Activated T-cell treated with anti-CD3 and anti-CD28 coated beads, Interleukin-2, amount 50 U/mL, for 72 hours (primary cell): Measurements from ENCODE around the gene TMEM120A. TPM values are rescaled to one million over a fixed set of nuclear protein-coding genes. Genes with fewer than 3 reads are reported as not detected.

Experiments used
- ATAC-seq, 2 donors: fragments of 150-1000 bp; cut with Tn5 transposase; replicated peaks in 1 of 2; 2 replicates each; pipeline ENCODE4 v1.10.0; 2021; ENCODE audit warnings: moderate library complexity in 2 of 2, mild to moderate bottlenecking in 1 of 2
- DNase-seq, 2 donors: peaks; one replicate each; pipeline ENCODE4 v3.0.0; 2021 to 2022; ENCODE audit warnings: mixed read lengths in 1 of 2
- H3K27ac Mint-ChIP-seq: one replicate; pipeline ENCODE4 v1.8.0; 2022; ENCODE audit warnings: mild to moderate bottlenecking, moderate library complexity, mixed read lengths
- H3K27me3 Mint-ChIP-seq: one replicate; pipeline ENCODE4 v1.8.0; 2022; ENCODE audit warnings: low read depth, mixed read lengths
- H3K36me3 Mint-ChIP-seq, 2 donors: one replicate each; pipeline ENCODE4 v1.8.0; 2022; ENCODE audit warnings: mixed read lengths in 2 of 2, mild to moderate bottlenecking in 1 of 2; ENCODE audit not compliant: insufficient read depth in 2 of 2
- H3K4me1 Mint-ChIP-seq: one replicate; pipeline ENCODE4 v1.8.0; 2022; ENCODE audit warnings: low read depth, mixed read lengths
- H3K4me3 Mint-ChIP-seq, 2 donors: one replicate each; pipeline ENCODE4 v1.8.0; 2022; ENCODE audit warnings: mild to moderate bottlenecking in 2 of 2, mixed read lengths in 2 of 2, moderate library complexity in 2 of 2
- H3K9me3 Mint-ChIP-seq, 2 donors: one replicate each; pipeline ENCODE4 v1.8.0; 2022; ENCODE audit warnings: mixed read lengths in 2 of 2
- total RNA-seq, 2 donors: library from RNA; stranded (reverse); gene quantifications; one replicate each; pipeline ENCODE4 v1.2.3, GENCODE V29; 2022

Gene TMEM120A
- total RNA-seq, 2 donors from 2014 or later = 23.5 to 25.4 TPM

DNA sequence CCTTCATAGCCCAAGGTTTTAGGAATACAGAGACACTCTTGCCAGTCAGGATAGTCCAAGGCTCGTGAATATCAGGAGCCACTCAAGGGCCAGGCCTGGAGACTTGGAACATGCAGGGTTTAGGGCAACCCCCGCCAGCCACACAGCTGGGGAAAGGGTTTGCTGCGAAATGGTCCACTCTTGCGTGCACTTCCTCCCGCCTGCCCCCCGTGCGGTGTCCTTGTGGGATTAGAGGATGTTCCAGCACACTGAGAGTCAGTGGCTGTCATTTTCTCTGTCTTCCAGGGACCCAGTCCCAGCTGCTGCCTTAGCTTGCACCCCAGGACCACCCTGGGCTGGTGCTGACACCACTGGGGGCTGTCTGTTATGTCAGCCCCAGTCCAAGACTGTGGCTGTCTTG, 41.0 kb downstream of the TMEM120A start:
- ATAC-seq (no peak), DNase-seq (no peak)
- Mint-ChIP-seq H3K27ac (no peak overlapping the region), H3K4me1 (no peaks in the 10 kb centered on the region), H3K4me3 (no peak overlapping the region), H3K36me3 (peaks cover 0 to 1% of the 10 kb centered on the region in 2 donors), H3K27me3 (no peaks in the 10 kb centered on the region), H3K9me3 (no peaks in the 10 kb centered on the region)

DNA sequence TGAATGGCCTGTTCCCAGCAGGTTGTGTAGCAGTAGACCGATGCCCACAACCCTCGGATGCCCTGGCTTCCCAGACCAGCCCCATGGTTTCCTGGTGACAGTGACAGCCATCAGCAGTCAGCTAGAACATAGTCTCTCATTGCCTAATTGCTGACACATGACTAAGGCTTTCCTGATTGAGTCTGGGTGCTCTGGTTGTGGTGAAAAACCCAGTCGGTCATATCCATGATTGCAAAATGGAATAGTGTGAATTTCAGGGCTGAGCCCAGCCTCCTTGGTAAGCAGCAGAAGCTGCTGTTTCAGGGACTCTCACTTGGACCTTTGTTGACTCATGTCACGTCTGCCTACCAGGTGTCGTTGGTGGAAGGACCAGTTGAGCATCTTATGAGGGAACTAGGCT, 42.9 kb downstream of the TMEM120A start:
- no peak overlapping the region for H3K4me3 Mint-ChIP-seq
- H3K27me3 Mint-ChIP-seq = no peaks in the 10 kb centered on the region
- H3K4me1 Mint-ChIP-seq = no peaks in the 10 kb centered on the region
- peaks cover 0 to 1% of the 10 kb centered on the region in 2 donors for H3K36me3 Mint-ChIP-seq
- ATAC-seq = no peak
- no peak for DNase-seq
- no peak overlapping the region for H3K27ac Mint-ChIP-seq
- H3K9me3 Mint-ChIP-seq = no peaks in the 10 kb centered on the region

GRCh38 chr7:75950111-75950681, 44.2 kb downstream of the TMEM120A start:
- H3K4me1 Mint-ChIP-seq = peaks cover 9% of the 10 kb centered on the region
- no peak overlapping the region for H3K27ac Mint-ChIP-seq
- H3K36me3 Mint-ChIP-seq = no peaks in the 10 kb centered on the region
- H3K9me3 Mint-ChIP-seq = no peaks in the 10 kb centered on the region
- H3K4me3 Mint-ChIP-seq = no peak overlapping the region
- H3K27me3 Mint-ChIP-seq = no peaks in the 10 kb centered on the region
- DNase-seq (no peak), ATAC-seq (no peak)

DNA sequence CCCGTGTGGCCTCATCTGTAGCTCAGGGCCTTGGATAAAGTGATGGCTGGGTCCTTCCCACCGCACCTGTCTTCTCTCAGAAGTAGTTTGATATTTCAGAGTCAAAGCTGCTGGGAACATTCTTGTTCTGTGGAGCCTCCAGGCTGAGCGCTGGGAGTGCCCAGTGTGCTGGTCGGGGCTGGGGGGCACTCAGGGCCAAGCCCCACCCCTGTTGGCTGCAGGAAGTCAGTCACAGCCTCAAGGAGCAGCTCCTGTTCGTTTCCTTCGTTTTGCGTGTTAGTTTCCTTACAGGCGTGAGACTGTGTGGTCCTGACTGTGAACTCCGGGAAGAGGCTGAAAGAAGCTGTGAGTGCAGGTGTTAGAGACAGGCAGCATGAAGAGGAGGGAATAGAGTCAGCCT, 46.2 kb downstream of the TMEM120A start:
- Mint-ChIP-seq H3K27ac (no peak overlapping the region), H3K36me3 (peaks cover 0 to 3% of the 10 kb centered on the region in 2 donors), H3K9me3 (peaks cover 0 to 3% of the 10 kb centered on the region in 2 donors), H3K4me1 (peaks cover 17% of the 10 kb centered on the region), H3K27me3 (no peaks in the 10 kb centered on the region), H3K4me3 (no peak overlapping the region)
- ATAC-seq = no peak
- no peak for DNase-seq

DNA sequence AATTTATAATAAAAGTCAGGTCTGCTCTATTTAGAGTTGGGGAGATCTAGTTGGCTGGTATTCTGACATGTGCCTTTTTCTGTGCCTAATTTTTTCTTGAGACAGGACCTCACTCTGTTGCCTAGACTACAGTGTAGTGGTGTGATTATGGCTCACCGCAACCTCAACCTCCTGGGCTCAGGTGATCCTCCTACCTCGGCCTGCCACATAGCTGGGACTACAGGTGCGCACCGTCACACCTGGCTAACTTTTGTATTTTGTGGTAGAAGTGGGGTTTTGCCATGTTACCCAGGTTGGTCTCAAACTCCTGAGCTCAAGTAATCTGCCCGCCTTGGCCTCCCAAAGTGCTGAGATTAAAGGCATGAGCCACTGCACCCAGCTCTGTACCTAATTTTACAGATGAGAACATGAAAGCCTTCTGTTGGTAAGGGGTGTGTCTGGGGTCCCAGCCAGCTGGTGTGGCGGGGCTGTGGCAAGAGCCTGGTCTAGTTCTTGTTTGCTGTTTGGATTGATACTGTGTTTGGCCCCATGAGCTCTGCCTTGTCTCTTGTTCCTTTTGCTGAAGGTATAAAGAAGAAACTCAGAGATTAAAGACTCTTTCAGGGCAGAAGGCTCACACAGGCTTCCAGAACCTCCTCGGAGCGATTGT, 48.1 kb downstream of the TMEM120A start:
- peaks cover 0 to 3% of the 10 kb centered on the region in 2 donors for H3K36me3 Mint-ChIP-seq
- no peaks in the 10 kb centered on the region for H3K27me3 Mint-ChIP-seq
- no peak for DNase-seq
- no peak overlapping the region for H3K4me3 Mint-ChIP-seq
- peaks cover 17% of the 10 kb centered on the region for H3K4me1 Mint-ChIP-seq
- no peak for ATAC-seq
- H3K27ac Mint-ChIP-seq = peak overlapping the region; percentile 2
- peaks cover 0 to 3% of the 10 kb centered on the region in 2 donors for H3K9me3 Mint-ChIP-seq

DNA sequence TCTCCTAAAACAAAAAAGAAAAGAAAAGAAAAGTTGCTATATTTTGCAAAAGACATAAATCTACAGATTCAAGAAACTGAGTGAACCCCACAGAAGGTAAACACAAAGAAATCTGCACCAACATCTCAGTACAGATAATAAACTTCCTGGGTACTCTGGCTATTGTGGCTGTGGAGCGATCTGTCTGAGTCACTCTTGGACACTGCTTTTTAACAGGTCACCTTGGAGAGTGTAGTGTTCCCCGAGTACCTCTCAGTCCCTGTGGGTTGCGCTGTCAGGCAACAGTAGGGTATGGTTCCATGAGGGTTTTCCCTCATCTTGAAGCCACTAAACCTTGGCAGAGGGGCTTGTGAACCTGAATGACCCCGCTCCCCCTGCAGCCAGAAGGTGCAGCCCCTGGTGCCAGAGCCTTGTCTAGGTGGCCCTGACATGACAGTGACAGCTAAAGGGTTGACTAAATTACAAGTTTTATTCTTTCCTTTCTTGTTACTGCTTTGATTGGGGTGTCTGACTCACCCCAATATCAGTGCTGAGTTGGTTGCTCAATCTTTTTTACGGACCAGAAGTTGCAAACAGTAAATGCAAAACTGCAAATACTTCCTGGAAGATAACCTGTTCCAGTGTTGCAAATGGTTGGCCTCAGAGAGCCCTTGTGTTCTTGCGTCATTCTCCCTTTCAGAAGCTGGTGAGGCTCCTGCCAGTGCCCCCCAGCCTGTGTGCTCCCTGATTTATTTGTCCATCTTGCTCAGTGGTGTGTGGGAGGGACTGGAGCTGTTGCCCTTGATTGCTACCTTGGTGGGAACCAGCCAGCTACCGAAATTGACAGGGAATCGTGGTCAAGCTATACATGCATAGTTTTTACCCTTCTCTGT, 48.9 kb downstream of the TMEM120A start:
- no peak overlapping the region for H3K4me3 Mint-ChIP-seq
- ATAC-seq = peak; percentile 51 to 75
- peak overlapping the region; percentile 2 for H3K27ac Mint-ChIP-seq
- H3K9me3 Mint-ChIP-seq = peaks cover 0 to 3% of the 10 kb centered on the region in 2 donors
- no peaks in the 10 kb centered on the region for H3K27me3 Mint-ChIP-seq
- no peak for DNase-seq
- H3K4me1 Mint-ChIP-seq = peaks cover 17% of the 10 kb centered on the region
- H3K36me3 Mint-ChIP-seq = peaks cover 0 to 3% of the 10 kb centered on the region in 2 donors

- no peak for DNase-seq
Observed at GRCh38 chr7:75944507-75944906, 49.9 kb downstream of the TMEM120A start.

GRCh38 chr7:75943864-75944263, 50.5 kb downstream of the TMEM120A start:
- no peaks in the 10 kb centered on the region for H3K27me3 Mint-ChIP-seq
- ATAC-seq = no peak
- H3K4me1 Mint-ChIP-seq = peaks cover 17% of the 10 kb centered on the region
- no peak for DNase-seq
- peaks cover 0 to 3% of the 10 kb centered on the region in 2 donors for H3K36me3 Mint-ChIP-seq
- no peak overlapping the region for H3K27ac Mint-ChIP-seq
- H3K4me3 Mint-ChIP-seq = no peak overlapping the region
- peaks cover 0 to 3% of the 10 kb centered on the region in 2 donors for H3K9me3 Mint-ChIP-seq

More at GRCh38 chr7:75944507-75944906, 49.9 kb downstream of the TMEM120A start:
- no peaks in the 10 kb centered on the region for H3K27me3 Mint-ChIP-seq
- peak overlapping the region in 1 of 2 donors; percentile 51 for H3K4me3 Mint-ChIP-seq
- H3K36me3 Mint-ChIP-seq = peaks cover 0 to 3% of the 10 kb centered on the region in 2 donors
- H3K4me1 Mint-ChIP-seq = peaks cover 17% of the 10 kb centered on the region
- peak overlapping the region; percentile 36 for H3K27ac Mint-ChIP-seq
- ATAC-seq = peak in 1 of 2 donors; percentile 53
- peaks cover 0 to 3% of the 10 kb centered on the region in 2 donors for H3K9me3 Mint-ChIP-seq

- no peaks in the 10 kb centered on the region for H3K4me1 Mint-ChIP-seq
- ATAC-seq = no peak
- no peaks in the 10 kb centered on the region for H3K9me3 Mint-ChIP-seq
Observed at GRCh38 chr7:75938921-75939320, 55.5 kb downstream of the TMEM120A start.

DNA sequence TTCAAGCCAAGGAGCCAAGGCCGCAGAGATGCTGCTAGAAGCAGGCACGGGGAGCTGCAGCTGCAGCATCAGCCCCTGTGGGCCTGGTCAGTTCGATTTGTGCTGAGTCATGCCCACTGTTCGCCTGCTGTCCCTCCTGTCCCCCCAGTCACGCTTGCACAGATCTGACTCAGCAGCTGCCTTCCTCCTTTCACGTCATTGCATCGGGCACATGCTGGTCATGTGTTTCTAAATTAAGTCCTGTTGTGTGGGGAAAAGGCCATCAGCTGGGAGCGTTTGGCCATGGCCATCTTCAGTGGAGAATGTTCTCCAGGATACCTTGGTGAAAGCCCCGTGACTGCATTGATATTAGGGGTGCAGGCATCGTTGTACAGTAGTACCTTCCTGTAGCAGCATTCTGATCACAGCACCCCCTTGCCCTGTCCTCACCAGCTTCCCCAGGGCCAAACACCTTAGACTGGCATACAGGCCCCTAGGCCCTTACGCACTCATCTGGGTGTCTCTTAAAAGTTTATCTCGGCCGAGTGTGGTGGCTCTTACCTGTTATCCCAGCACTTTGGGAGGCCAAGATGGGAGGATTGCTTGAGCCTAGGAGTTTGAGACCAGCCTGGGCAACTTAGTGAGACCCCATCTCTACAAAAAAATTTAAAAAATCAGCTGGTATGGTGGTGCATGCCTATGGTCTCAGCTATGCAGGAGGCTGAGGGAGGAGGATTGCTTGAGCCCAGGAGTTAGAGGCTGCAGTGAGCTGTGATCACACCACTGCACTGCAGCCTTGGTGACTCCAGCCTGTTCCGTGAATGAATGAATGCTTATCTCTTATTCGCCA, 56.2 kb downstream of the TMEM120A start:
- Mint-ChIP-seq H3K9me3 (no peaks in the 10 kb centered on the region), H3K27me3 (no peaks in the 10 kb centered on the region), H3K4me3 (no peak overlapping the region), H3K27ac (no peak overlapping the region), H3K36me3 (peaks cover 0 to 3% of the 10 kb centered on the region in 2 donors), H3K4me1 (no peaks in the 10 kb centered on the region)
- ATAC-seq (no peak), DNase-seq (no peak)

More at GRCh38 chr7:75938921-75939320, 55.5 kb downstream of the TMEM120A start:
- H3K27ac Mint-ChIP-seq = no peak overlapping the region
- H3K36me3 Mint-ChIP-seq = peaks cover 0 to 3% of the 10 kb centered on the region in 2 donors
- no peak for DNase-seq
- H3K4me3 Mint-ChIP-seq = no peak overlapping the region
- no peaks in the 10 kb centered on the region for H3K27me3 Mint-ChIP-seq
